Stimulated activated naive B cell treated with anti-CD40 and anti-IgM and Interleukin-4, amounts not matched to agents 10 μg/mL and 1 μg/mL and 100 μg/mL, for 72 hours (primary cell): ENCODE data around the gene NREP.

Source experiments
- ATAC-seq, 2 donors: fragments of 150-1000 bp; cut with Tn5 transposase; replicated peaks; 2 replicates each; pipeline ENCODE4 v1.10.0; 2021; ENCODE audit warnings: moderate library complexity in 1 of 2
- DNase-seq: peaks from one replicate; pipeline ENCODE4 v3.0.0; 2021
- H3K27ac Mint-ChIP-seq: one replicate; pipeline ENCODE4 v1.8.0; 2022; ENCODE audit warnings: mild to moderate bottlenecking, mixed read lengths
- H3K27me3 Mint-ChIP-seq, 2 donors: one replicate each; pipeline ENCODE4 v1.8.0; 2022; ENCODE audit warnings: mixed read lengths in 2 of 2
- H3K36me3 Mint-ChIP-seq, 2 donors: one replicate each; pipeline ENCODE4 v1.8.0; 2022; ENCODE audit warnings: mixed read lengths in 2 of 2, mild to moderate bottlenecking in 1 of 2
- H3K4me1 Mint-ChIP-seq, 2 donors: one replicate each; pipeline ENCODE4 v1.8.0; 2022; ENCODE audit warnings: mixed read lengths in 2 of 2, mild to moderate bottlenecking in 1 of 2
- H3K4me3 Mint-ChIP-seq, 2 donors: one replicate each; pipeline ENCODE4 v1.8.0; 2022; ENCODE audit warnings: mild to moderate bottlenecking in 2 of 2, mixed read lengths in 2 of 2, moderate library complexity in 1 of 2
- H3K9me3 Mint-ChIP-seq, 2 donors: one replicate each; pipeline ENCODE4 v1.8.0; 2022; ENCODE audit warnings: mixed read lengths in 2 of 2, mild to moderate bottlenecking in 1 of 2

The NREP gene

GRCh38 chr5:111685969-111686368 is 71.0 kb downstream of the NREP start:
- H3K27ac Mint-ChIP-seq, result no peak overlapping the region
- no peaks in the 10 kb centered on the region for H3K4me1 Mint-ChIP-seq
- H3K9me3 Mint-ChIP-seq, result no peaks in the 10 kb centered on the region
- DNase-seq (no peak), ATAC-seq (no peak)
- no peaks in the 10 kb centered on the region for H3K36me3 Mint-ChIP-seq
- H3K4me3 Mint-ChIP-seq, result no peak overlapping the region
- H3K27me3 Mint-ChIP-seq, result no peaks in the 10 kb centered on the region

GRCh38 chr5:111682641-111683040 is 74.4 kb downstream of the NREP start:
- no peaks in the 10 kb centered on the region for H3K9me3 Mint-ChIP-seq
- no peak overlapping the region for H3K27ac Mint-ChIP-seq
- H3K4me3 Mint-ChIP-seq, result no peak overlapping the region
- H3K4me1 Mint-ChIP-seq, result no peaks in the 10 kb centered on the region
- H3K36me3 Mint-ChIP-seq, result no peaks in the 10 kb centered on the region
- ATAC-seq (no peak), DNase-seq (no peak)
- H3K27me3 Mint-ChIP-seq, result no peaks in the 10 kb centered on the region

GRCh38 chr5:111682121-111682520 is 74.9 kb downstream of the NREP start:
- H3K4me1 Mint-ChIP-seq, result no peaks in the 10 kb centered on the region
- H3K36me3 Mint-ChIP-seq, result no peaks in the 10 kb centered on the region
- no peak for DNase-seq
- H3K9me3 Mint-ChIP-seq, result no peaks in the 10 kb centered on the region
- no peaks in the 10 kb centered on the region for H3K27me3 Mint-ChIP-seq
- no peak for ATAC-seq
- H3K4me3 Mint-ChIP-seq, result no peak overlapping the region
- H3K27ac Mint-ChIP-seq, result no peak overlapping the region

- Mint-ChIP-seq H3K4me1 (no peaks in the 10 kb centered on the region), H3K36me3 (no peaks in the 10 kb centered on the region), H3K27me3 (no peaks in the 10 kb centered on the region), H3K27ac (no peak overlapping the region), H3K9me3 (no peaks in the 10 kb centered on the region), H3K4me3 (no peak overlapping the region)
- DNase-seq, result no peak
- no peak for ATAC-seq
Observed at GRCh38 chr5:111681414-111682120, 75.4 kb downstream of the NREP start.

- Mint-ChIP-seq H3K9me3 (no peaks in the 10 kb centered on the region), H3K4me3 (no peak overlapping the region), H3K27ac (no peak overlapping the region), H3K27me3 (no peaks in the 10 kb centered on the region), H3K36me3 (no peaks in the 10 kb centered on the region), H3K4me1 (no peaks in the 10 kb centered on the region)
- ATAC-seq, result no peak
- DNase-seq, result no peak
Observed at GRCh38 chr5:111680737-111681413, 76.1 kb downstream of the NREP start.

GRCh38 chr5:111679611-111680010 is 77.4 kb downstream of the NREP start:
- Mint-ChIP-seq H3K4me1 (no peaks in the 10 kb centered on the region), H3K27me3 (no peaks in the 10 kb centered on the region), H3K9me3 (no peaks in the 10 kb centered on the region), H3K4me3 (no peak overlapping the region), H3K36me3 (no peaks in the 10 kb centered on the region), H3K27ac (no peak overlapping the region)
- ATAC-seq, result no peak
- DNase-seq, result no peak
